Stimulated activated CD4-positive, alpha-beta T cell treated with anti-CD3 and anti-CD28 coated beads, Interleukin-1b, Interleukin-23, amount 100 ng/mL, for 48 hours (primary cell): ENCODE measurements around the gene ANXA4.
"Not testable (repeated sequence)": the region's sequence is repeated elsewhere in the genome, so short reads cannot be mapped to it uniquely, and the experiment has no call there.

Experiments used
- DNase-seq: peaks from one replicate; pipeline ENCODE4 v3.0.0-alpha.2; 2020

ANXA4 gene

DNA sequence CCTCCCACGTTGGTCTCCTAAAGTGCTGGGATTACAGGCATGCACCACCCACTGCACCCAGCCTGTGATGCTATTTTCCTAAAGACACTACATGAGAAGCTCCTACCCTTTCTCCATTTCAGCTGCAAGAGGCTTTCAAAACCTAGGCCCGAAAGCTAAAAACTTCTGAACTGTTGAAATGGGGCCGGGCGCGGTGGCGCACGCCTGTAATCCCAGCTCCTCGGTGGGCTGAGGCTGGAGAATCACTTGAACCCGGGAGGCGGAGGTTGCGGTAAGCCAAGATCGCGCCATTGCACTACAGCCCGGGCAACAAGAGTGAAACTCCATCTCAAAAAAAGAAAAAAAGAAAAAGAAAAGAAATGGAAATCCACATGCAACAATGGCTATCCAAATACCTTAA lies 18.1 kb upstream of the ANXA4 start:
- DNase-seq, result no peak

DNA sequence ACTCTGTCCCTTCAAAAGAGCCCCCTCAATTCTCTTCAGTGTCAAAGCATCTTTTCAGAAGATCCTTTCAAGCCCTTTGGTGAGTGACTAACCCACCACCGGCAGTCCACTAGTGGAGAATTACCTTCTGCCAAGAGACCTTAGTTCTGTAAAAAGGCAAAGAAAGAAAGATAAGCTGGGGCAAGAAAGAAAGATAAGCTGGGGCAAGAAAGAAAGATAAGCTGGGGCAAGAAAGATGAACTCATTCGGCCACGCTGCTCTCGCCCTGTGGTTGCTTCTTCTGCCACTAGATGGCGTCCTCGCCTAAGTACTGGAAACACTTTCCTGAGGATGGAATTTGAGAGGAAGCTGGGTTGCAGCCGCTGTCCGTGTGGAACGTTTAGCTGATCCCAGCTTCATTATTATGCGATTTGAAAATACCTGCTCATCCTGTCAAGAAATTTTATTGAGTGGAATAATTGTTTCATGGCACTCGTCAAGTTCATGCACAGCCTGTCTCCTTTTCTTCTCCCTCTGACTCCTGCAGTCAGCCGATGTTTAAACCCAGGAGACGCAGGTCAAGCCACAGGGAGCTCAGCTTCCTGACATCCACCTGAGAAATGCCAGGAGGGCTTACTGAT lies 17.3 kb upstream of the ANXA4 start:
- peak; percentile 85 for DNase-seq

DNA sequence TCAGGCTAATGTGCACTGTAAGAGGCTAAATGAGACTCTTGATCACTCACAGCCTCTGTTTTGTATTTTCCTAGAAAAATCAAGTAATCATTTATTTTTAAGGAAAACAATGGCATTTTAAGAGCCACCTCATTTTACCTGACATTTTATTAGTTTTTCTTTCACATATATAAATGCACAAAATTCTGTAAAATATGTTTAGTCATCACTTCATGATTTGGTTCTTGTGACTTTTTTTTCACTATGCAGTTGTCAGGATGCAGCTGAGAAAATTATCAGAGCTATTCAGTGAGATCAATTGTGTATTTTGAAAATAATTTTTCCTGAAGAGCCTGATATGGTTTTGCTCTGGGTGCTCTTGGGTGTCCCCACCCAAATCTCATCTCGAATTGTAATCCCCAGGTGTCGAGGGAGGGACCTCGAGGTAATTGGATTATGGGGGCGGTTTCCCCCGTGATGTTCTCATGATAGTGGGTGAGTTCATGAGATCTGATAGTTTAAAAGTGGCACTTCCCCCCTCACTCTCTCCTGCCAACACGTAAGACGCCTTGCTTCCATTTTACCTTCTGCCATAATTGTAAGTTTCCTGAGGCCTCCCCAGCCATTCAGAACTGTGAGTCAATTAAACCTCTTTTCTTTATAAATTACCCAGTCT lies 16.1 kb upstream of the ANXA4 start:
- no peak for DNase-seq

DNA sequence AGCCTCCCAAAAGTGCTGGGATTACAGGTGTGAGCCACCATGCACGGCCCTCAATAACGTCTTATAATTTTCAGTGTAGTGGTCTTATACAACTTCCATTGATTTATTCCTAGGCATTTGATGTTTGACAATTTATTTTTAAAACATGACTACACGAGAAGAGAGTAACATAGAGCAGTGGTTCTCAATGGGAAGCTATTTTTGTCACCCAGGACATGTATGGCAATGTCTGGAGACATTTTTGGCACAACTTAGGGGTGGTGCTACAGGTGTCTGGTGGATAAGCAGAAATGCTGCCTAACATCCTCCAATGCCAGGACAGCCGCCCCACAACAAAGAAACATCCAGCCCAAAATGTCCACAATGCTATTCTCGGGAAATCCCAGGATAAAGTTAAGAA lies 12.7 kb upstream of the ANXA4 start:
- DNase-seq, result no peak

GRCh38 chr2:69729781-69730180 lies 12.2 kb upstream of the ANXA4 start:
- DNase-seq, result no peak

- no peak for DNase-seq
Measured at GRCh38 chr2:69731147-69731970, 10.6 kb upstream of the ANXA4 start.

GRCh38 chr2:69733342-69734034 lies 8.4 kb upstream of the ANXA4 start:
- no peak for DNase-seq

DNA sequence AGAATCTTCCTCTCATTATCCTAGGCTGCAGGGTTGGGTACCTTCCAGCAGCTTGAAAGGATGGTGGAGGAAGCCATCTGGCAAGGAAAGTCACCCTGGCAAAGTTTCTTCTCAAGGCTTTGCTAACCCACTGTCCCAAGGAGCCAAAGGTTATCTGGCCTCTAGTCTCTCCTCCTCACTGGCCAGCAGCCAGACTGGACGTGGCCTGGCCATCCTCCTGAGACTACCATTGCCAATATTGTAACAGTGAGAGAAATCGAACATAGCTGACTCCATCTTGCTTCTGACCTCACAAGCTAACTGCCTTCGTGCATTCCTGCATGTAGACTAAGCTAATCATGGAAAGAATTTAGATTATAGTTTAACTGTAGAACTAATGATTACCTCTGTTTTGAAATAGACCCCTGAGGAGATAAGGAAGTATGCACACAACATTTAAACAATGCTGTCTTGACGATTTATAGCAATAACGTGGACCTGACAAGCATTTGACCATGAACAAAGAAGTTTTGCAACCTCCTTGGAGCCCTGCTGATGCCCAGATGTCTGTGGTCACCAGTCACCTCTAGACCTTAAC lies 7.8 kb upstream of the ANXA4 start:
- DNase-seq, result no peak

GRCh38 chr2:69734854-69735544 lies 6.9 kb upstream of the ANXA4 start:
- DNase-seq, result no peak

GRCh38 chr2:69735686-69736085 lies 6.2 kb upstream of the ANXA4 start:
- DNase-seq, result no peak

- not testable (repeated sequence) for DNase-seq
Measured at GRCh38 chr2:69738149-69738548, 3.8 kb upstream of the ANXA4 start.

- no peak for DNase-seq
Measured at GRCh38 chr2:69740502-69740951, 1.4 kb upstream of the ANXA4 start.

GRCh38 chr2:69741229-69741574 lies 732 bp upstream of the ANXA4 start:
- DNase-seq, result peak; percentile 13

DNA sequence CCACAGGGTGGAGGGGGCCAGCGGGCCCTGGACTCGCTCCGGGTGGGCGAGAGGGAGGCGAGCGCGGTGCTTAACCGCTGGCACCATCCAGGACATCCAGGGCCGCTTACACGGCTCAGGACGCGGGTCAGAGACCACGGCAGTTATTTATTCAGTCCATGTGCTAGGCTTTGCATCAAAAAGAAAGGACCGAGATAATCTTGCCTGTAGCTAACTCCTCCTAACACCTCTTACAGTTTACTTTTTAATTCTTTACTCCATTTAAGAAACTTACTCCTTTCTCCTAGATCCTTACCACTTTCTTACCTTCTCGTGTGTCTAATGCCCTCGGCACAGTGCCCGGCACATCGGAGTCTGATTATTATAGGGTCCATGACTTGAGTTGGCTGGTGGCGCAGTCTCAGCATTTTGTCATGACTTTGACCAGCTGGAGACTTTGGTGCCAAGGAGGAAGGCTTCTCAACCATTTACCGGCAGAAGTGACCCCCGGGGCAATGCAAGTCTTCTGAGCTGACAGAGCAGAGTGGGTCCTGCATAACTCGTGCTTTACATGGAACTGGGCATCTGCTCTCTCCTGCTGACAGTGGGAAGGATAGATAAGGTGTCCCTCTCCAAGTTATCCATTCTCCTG lies 503 bp downstream of the ANXA4 start:
- no peak for DNase-seq

DNA sequence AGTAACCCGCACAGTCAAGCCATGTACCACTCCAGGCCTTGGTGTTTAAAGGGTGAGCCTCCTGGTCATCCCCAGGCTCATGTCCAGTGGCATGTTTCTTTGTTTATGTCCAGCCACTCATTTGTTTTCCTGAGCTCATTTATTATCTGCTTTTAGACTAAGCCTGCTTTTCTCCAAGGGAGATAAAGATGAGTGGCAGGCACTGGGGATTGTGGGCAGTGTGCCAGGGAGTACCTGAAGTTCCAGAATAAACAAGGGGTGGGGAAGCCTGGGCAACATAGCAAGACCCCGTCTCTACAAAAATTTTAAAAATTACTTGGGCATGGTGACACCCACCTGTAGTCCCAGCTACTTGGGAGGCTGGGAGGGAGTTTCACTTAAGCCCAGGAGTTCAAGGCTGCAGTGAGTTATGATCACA lies 1.9 kb downstream of the ANXA4 start:
- DNase-seq, result no peak

DNA sequence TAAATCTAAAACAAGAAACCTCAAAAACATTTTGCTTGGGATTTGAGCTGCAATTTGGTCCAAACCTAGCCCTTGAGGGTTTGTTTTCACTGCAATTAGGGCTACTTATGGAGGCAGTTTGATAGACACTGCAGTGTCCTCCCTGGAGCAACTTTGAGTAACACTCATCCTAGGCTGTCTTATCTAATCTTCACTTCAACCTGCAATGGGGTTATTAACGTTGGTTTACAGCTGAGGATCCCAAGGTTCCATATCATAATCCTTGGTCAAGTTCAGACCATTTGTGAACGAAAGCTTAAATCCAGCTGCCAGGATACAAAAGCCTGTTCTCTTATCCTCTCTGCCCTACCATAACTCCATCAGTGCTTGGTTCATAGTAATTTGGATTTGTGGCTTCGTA lies 2.5 kb downstream of the ANXA4 start:
- DNase-seq, result no peak

DNA sequence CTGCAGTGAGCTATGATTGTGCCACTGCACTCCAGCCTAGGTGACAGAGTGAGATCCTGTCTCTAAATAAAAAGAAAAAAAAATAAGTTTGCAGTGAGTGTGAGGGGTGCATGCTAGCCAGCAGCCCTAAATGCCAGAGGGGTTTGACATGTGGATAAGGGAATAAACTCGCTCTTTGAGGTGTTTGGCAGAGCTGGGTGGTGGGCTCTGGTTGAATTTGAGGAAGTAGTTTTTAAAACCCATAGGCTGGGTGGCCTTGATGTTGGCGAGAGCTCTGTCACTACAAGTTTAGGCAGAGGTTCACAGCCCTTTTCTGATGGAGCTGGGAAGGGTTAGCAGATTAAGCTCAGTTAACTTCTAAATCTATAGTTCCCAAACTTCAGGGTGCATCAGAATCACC lies 3.1 kb downstream of the ANXA4 start:
- DNase-seq, result no peak

- DNase-seq, result no peak
Measured at GRCh38 chr2:69750246-69750645, 8.3 kb downstream of the ANXA4 start.

DNA sequence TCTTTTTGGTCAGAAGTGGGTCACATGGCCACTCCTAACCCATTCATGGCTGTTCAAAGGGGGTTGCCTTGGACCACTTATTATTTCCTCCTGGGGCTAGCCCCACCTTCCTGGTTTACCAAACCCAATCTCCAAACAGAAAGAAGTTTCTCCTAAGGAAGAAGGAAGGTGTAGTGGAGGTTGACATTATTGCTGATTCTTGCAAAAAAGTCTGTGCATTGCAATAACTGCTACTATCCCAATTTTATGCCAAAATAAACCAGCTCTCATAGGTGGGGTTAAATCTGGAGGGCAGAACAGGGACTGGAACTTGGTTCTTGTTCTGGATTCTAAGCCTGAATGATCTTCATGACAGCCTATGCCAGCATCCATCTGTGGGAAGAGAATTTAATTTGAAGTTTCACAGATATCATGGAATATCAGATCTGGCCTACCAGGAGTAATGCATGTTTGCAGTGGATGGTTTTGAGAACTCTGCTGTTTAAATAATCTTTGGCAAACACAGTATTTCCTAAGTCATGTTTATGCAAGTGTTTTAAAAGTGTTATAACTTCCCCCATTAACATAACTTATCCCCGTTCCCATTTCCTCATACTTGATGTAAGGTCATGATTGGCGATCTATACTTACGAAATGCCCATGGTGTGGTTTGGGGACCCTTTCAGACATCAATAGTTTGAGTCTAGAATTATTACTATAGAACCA lies 11.9 kb downstream of the ANXA4 start:
- DNase-seq, result no peak

- no peak for DNase-seq
Measured at GRCh38 chr2:69754633-69755032, 12.7 kb downstream of the ANXA4 start.

DNA sequence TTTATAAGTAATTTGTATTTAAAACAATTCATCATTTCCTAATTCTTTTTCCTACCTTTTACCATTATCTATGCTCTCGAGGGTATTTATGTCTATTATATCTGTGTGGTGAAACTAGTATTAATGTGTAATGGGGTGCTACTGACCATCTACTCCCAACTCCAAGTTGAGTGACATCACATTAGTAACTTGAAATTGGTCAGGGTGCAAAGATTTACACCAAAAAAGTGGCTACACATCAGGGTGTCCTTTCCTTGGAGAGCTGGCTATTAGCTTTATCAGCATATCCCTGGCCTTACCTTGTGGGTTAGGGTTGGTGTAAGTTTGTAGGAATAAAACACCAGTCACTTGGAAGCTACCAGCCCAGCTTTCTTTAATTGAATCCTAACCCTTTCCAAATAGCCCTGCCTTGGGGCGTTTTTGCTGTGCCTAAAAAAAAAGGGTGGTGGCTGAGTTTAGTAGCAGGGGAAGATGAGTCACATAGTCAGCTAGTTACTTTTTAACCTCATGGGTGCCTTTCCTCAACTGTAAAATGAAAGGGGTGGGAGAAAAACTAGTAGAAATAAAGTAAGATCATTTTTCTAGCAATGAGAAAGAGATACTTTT lies 14.0 kb downstream of the ANXA4 start:
- DNase-seq, result no peak
